NCI-H1092 (cell line): ENCODE results near the gene C2orf66.

Experiments
- DNase-seq: peaks from one replicate; lab custom pipeline; 2025; lab: John Stamatoyannopoulos, UW

Gene C2orf66

DNA sequence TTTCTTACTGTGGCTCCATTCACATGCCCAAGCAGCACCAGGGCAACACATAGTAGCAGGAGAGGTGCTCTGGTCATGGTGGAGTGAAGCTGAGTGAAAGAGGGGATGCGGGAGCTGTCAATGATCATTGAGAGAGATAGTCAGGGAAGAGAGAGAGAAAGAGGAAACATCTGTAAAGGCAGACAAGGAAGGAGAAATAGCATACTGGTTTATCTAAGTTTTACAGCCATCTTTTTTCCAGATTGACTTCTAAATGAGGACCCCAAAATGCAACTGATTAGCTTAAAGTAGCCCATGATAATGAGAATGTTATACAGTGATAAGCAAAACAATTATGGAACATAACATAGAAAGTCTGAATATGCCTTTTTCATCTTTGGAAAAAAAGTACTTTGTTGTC, at the start of gene C2orf66:
TSS of gene C2orf66 (minus strand) at position 96 of the 400 bp plus-strand sequence. CDS start at position 77, 19 bp downstream.
- DNase-seq = no peak

DNA sequence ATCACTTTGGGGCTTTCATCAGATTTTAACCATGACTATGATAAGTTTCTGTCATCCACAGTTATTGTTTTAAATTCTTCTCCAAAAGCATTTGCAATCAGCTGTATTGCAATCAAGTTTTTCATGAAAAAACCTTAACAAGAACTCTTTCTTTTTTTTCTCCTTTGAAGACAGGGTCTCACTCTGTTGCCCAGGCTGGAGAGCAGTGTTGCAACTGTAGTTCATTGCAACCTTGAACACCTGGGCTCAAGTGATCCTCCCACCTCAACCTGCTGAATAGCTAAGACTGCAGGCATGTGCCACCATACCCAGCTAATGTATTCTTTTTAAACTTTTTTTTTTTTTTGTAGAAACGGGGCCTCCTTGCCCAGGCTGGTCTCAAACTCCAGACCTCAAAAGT, 45.5 kb upstream of the C2orf66 start:
- DNase-seq = no peak

DNA sequence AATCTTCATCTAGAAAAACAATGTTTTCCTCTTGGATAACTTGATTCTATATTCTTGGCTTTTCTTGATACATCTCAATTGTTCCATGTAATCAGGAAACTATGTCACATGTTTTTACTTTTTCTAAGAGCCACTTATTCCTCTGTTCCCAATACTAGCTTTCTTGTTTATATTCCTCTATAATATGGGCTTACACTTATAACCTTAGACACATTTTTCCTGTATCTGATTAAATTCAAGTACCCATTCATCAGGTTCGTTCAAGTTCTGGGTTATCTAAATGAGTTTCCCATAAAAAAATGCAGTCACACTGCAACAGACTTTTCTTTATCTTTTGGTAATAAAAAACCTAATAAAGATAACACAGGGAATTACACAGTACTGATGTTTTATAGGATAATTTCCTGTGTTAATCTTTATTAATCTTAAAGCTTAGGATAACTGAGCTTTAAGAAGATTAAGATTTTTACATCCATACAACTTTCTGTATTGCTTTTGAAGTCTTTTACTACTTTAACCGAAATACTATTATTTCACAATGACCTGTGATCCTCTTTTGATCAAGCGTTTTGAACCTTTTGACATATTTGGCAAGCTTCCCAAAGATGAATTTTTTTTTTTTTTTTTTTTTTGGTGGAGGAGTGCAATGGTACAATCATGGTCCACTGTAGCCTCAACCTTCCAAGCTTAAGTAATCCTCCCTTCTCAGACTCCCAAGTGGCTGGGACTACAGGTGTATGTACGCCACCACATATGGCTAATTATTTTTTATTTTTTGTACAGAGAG, 44.3 kb upstream of the C2orf66 start:
- no peak for DNase-seq

DNA sequence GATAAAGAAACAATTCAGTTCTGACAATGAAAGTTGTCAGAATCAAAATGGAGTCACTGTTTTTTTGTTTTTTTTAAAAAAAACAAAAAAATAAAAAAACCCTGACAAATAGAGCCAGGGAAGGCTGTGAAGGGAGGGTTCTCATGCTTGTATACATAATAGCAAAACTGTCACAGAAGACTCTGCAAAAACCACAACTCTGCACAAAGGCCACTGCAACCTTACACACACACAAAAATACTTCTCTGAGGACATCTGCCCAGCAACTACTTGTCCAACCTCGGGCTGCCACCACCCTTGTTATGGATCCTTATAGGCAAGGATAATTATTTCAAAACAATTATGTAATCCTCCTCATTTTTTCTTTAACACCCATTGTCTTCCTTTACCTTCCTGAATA, 41.9 kb upstream of the C2orf66 start:
- DNase-seq = no peak

DNA sequence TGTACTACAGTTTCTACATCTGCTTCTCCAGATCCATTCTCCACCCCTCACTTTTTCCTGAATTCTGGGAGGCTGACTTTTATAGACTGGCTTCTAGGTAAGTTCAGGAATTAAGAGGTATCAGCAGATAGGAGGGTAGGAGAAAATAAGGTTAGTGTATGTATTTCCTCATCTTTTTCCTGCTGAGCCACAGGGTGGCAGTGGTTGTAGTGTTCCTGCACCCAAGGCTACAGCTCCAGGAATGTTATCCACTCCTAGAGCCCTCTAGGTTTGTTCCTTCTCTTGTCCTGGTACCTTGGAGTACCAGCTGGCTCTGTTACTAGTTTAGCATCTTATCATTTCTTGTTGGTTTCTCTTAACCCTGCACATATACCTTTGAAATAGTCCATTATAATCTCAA, 40.7 kb upstream of the C2orf66 start:
- DNase-seq = no peak

DNA sequence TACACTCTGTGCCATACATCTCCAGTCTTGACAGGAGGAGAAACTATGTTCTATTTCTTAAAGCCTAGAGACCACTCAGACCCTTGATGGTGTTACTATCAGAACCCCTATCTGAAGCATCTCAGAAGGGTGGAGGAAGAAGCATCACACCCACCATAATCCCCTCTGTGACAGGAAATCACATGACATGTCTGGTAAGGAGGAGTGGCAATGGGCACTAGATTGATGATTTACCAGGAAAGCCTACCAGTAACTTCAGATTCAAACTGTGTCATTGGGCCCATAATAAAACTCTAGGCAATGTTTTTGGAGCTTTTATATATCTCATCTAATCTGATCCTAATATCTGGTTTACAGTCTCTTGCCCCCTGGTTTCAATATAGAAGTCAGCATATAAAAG, 37.1 kb upstream of the C2orf66 start:
- no peak for DNase-seq

DNA sequence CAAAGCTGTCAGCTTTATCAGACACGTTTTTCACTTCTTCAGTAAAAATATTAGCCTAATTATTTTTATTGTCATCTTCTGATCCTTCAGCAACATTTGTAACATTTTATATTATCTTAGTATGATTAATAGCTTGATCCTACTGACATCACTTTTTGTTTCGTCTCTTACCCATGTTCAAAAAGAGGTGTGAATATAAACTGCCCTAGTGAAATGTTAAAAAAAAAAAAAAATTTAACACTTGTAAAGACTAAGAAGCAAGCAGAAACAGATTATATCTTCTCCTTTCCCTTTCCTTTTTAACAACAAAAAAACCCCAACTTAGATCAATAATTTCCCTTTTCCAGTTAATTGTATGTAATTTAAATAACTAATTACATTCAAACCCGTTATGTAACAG, 36.2 kb upstream of the C2orf66 start:
- DNase-seq = no peak

DNA sequence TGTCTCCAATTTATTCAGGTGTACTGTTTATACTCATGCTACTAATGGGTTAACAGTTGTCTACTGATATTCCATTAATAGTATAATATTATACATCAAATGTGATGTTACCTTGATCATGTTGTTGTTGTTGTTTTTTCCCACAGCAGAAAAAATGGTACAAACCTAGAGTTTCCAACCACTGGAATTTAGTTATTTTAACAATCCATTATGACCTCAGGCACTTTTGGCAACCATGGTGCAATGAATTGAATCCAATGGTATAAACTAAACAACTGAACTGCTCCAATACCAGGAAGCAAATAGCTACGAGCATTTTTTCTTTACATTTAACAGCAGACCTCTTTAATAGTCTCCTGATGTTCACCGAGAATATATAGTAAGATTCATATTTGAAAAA, 31.0 kb upstream of the C2orf66 start:
- DNase-seq = no peak

DNA sequence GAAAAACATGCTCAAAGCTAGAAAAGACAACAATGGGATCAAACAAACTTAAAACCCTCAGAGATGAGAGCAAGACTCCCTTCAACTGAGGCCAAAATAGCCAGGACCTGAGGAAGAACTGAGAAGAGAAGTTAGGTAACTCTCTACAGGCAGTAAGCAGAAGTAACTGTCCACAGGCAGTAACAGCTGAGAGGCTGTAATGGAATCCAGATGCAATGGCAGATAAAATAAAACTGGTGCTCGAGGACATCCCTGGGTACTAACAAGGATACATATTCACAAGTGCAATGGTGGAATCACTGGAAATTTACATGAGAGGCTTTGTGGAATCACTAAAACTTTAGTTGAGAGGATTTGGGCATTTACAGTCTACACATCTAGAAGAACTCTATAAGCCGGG, 30.4 kb upstream of the C2orf66 start:
- no peak for DNase-seq

DNA sequence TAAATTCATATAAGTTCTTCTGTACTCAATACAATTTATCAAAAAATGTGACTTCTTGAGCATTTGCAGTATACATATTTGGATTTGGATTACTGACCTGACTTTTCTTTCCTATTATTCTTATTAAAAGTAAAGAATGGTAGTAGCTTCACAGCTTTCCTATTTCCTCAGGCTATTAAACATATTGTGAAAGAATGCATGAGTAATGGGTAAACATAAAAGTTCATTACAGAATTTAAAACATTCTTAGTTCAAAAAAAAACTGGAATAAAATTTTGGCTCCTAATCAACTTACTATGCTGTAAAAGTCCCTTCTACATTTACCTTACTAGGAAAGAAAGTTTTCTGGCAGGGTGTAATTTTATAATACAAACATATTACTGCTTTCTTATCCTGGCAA, 27.3 kb upstream of the C2orf66 start:
- DNase-seq = no peak

DNA sequence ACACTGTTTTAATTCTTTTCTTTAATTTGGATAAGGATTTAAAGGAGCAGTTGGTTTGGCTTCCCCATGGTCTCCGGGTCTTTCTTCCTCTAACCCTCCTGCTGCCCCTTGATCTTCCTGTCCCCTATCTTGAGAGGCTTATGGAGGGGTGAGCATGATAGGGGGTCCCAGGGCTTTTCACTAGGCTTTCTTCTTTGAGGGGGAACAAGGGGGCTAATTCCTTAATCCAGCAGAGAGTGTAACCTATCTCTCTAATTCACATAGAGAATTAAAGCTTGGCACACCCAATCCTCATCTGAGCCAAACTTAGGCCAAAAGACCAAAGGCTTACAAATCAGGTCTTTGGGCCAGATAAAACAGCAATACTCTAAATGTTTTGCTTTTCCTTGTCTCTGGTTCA, 21.5 kb upstream of the C2orf66 start:
- no peak for DNase-seq

DNA sequence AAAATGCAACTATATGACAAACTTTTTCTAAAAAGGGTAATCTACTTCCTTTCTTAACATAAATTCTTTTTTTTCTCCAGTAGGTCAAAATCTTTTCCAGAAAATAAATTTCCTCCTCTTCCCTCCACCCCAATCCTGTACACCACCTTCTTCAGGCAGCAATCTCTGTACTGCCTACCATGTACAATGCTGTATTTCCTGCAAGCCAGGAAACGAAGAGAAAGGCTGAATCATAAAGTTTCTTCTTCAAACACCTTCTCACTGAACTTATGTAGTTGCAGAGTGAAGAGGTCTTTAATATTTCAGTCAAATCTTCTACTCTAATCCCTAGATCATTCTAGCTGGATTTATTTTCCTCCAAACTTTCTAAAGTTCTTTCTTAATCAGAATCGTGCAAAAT, 18.2 kb upstream of the C2orf66 start:
- DNase-seq = no peak

DNA sequence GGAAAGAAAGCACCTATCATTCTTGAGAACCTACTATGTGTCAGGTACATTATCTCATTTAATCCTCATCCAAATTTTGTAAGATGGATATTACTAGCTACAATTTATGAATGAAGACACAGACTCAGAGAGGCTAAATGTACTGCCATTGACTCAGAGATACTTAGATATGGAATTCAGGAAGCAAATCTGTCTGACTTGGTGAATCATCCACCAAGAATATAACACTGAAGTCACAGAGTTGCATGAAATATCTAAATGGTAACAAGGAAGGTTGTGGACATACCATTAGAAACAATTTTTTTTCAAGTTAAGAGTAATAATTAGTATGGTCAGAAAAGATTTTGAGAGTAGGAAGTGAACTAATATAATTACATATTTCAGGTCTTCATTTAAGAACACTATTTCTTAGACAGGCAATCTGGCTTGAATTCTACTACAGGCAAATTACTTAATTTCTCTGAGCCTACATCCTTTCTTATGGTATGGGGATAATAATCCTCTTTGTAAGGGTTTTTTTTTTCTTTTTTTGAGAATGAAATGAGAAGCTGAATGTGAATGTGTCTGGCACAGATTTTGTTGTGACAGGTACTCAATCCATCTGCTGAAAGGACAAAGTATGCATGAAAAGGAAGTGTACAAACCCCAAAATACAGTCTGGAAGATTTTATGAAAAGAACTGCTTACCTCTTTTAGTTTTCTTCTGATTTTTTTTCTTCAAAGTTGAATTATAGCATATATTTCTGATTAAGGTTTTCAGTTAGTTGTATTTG, 14.8 kb upstream of the C2orf66 start:
- DNase-seq = no peak

DNA sequence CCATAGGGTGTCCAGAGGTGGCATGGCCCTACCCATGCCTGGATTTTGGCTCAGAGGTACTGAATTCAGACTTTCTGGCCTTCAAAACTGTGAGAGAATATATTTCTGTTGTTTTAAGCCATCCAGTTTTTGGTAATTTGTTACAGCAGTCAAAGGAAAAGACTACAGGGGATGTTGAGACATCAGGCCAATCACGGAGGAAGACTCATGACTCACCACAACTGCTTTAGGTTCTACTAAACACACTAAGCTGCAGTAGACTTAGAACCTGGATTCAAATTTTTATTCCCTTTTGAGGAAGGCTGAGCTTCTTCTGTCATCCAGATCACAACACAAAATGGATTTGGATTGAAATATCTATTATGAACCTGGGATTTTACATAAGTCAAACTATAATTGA, 12.0 kb upstream of the C2orf66 start:
- no peak for DNase-seq

DNA sequence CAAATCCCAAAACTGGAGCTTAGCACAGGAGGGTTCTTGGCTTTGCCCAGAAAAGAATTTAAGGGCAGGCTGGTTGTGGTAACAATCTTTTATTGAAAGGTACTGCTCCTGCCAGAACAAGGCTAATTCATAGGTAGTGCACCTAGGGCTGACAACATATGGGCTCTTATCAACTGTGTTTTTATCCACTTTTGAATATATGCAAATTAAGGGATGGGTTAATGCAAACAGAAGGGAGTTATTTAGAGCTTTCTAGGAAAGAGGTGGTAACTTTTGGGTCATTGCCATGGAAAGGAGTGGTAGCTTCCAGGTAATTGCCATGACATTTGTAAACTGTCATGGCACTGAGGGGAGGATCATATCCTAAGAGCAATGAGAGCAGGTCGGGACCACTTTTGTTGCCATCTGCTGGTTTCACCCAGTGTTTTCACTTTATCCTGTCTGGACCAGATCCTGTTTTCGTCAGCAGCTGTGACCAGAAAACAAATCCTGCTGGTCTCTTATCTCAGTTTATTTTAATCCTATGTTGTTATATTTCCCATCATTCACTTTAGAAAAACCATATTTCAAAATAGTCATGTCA, 981 bp downstream of the C2orf66 start:
- no peak for DNase-seq

DNA sequence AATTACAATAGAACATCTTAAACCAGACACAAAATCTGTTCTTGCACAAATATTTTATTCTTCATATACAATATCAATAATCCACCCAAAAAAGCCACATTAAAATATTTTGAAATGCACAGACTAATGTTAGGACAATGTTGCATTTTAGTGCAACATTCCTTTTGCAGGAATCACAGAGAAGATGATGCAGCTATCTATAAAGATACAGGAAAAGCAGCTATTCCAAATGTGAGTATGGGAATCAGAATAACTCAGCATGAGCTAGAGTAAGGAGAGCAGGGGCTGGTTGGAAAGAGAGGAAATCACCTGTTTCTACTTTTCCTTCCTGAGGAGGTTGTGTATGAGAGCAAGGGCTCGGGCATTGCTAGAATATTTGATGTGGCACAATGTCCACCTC, 4.8 kb downstream of the C2orf66 start:
- no peak for DNase-seq

DNA sequence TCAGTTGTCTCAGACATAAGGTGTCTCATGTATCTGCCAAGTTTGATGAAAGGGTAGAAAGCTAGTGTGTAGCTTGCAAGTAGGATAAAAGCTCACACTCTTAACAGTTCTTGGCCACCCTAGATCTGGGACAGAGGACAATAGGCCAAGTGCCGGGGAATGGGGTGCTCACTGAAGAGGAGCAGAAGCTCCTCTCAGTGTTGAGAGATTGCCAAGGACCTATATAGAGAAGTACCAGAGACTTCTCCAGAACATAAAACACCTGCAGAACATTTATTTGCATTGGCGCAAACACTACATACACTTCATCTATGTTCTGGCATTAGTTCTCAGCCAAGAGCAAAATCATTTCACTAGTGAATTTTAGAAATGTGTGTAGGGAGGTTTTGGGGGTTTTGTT, 6.8 kb downstream of the C2orf66 start:
- DNase-seq = no peak

DNA sequence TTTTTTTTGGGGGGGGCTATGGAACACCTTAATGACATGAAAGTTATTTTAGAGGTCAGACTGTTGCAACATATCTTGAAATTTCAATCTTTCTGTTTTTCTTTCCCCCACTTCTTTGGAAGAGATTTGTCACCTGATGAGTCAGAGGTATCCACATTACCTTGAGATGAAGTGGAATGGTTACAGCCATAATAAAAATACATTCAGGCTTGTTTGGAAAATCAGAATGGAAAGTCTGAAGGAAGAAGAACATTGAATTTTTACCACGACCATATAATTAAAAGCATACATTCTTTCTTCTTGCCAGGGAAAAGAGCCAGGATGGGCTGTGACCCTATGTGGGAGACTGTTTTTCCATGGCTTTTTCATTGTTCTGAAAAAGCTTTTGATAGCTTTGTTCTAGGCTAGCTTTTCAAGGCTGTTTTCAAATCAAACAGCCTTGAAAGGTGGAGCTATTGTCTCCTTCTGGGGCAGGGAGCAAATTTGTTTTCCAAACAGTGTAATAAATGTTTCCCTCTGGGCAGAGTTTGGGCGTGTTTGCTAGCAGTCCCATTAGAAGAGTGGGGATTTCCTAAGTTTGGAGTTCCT, 7.4 kb downstream of the C2orf66 start:
- no peak for DNase-seq

DNA sequence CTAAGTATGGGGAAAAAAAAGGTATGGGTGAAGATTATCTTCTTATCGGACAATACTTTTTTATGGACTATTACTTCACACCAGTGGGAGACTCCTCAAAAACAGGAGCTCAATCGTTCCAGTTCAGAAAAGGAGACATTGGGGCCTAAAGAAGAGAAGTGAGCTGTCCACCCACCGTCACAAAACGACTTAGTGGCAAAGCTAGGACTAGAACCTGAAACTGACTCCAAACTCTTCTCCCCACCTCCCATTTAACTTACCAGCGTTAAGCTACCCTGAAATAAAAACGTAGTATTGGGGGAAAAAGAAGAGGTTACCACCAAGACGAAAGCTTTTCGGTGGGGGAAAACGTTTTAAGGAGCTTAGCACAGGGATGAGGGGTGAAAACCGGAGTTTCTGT, 10.2 kb downstream of the C2orf66 start:
- no peak for DNase-seq

DNA sequence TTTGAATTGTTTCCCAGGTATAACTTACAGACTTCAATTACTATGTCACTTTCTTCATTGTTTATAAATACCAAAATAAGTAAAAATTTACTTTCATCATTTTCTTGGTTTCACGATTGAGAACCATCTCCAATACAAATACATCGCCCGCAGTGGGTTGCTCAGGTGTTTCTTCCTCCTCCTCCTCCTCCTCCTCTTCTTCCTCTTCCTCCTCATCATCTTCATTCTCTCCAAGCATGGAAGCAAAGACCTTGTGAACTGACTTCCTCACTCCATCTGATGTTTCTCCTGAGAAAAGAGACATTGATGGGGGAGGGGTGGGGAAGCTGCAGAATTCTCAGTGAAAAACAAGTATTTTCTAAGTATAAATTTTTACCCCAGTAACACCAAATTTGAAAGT, 16.3 kb downstream of the C2orf66 start:
- DNase-seq = no peak

DNA sequence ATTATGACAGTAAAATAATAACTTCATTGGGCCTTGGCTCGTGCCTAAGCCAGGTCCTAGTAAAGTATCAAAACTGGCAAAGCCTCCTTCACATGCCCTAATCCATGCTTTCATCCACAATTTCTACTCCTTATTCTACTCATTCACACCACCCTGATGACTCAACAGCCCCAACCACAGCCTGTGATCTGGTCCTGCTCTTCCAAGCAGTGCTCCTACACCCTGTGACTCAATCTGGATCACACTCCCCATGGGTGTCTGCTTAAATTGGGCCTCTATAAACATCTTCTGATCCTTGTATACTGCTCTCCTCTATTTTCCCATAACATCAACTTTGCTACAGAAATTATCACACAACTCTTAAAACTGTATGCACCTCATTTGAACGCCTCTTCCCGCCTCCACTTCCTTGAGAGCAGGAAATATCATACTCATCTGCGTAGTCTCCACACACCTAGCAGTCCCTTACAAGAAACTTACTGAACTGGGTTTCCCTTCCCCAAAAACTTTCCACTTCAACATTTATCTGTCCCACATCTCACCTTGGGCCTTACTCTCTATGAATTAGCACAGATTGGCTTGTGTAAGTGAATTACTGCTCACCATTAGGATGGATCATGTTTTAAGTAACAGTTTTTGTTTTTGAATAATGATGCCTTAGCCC, 25.6 kb downstream of the C2orf66 start:
- no peak for DNase-seq

DNA sequence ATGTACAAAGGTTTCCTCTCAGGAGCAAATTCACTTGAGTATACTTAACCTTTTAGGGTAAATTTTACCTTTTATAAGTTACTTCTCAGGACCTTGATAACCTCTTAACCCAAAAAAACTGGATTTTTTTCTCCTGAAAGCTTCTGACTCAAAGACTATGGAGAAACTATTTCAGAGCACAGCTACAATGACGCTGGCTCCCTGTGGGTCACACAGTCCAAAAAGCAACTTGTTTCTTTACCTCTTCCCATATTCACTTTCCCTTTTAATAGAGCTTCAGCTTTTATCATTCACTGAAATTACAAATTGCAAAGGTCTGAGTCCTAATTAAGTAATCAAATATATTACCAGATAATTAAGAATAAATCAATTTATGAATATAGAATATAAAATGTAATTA, 42.1 kb downstream of the C2orf66 start:
- no peak for DNase-seq

DNA sequence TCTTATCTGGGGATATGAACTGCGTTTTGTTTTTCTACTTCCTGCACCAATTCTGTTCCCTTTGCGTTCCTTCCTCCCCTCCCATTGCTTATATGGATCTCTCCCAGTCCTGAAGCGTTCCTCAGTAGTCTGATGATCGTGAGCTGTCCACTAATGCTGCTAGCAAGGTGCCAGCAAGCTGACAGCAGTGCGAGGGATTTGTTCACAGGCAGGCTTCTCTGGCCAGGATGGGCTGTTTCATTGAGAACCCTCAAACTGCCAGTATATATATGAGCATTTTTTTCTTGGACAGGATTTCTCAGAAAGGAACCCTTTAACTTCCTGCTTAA, 49.8 kb downstream of the C2orf66 start:
- no peak for DNase-seq
